ENCODE measurements around the gene PTCRA.

PTCRA gene

DNA sequence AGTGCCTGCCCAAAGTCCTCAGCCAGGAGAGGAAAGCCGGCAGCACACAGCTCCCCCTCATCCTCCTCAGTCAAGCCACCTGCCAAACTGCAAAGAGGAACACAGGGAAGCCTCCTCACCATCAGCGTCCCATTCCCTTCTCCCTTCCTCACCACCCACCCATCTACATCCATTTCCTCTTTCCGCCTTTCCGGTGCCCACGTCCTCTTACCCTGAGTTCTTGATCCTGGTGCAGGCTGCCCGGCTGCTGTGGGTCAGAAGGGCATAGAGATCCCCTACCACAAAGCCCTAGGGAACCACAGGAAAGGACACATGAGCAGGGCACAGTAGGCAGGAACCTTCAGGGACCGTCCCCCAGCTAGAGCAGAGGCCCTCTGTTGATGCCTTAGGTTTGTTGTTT lies 50.7 kb downstream of the PTCRA start:
- no peak overlapping the region for H3K14ac ChIP-seq (ENCODE audit: low read length)
- no peak overlapping the region for H3K4me3 ChIP-seq (ENCODE audit: low read depth, low read length)
- no peak overlapping the region for H3K9ac ChIP-seq (ENCODE audit: low read length)
- H4K8ac ChIP-seq (ENCODE audit: low read depth, low read length) = no peak overlapping the region
- no peak overlapping the region for H4K91ac ChIP-seq (ENCODE audit: low read depth, low read length)
- WGBS (ENCODE audit: extremely low coverage, insufficient coverage, insufficient read length) = no CpG with 5 or more reads among the region's 7 CpGs
- H3K4me2 ChIP-seq (ENCODE audit: low read length) = no peak overlapping the region
- no peak overlapping the region for H2BK120ac ChIP-seq (ENCODE audit: insufficient read depth, low read length, poor library complexity)
- no peak overlapping the region for H2BK5ac ChIP-seq (ENCODE audit: low read depth, low read length, poor library complexity)
- peaks cover 2% of the 10 kb centered on the region for H3K9me3 ChIP-seq (ENCODE audit: insufficient read depth, low read depth, low read length)
- no peak overlapping the region for H2AK5ac ChIP-seq (ENCODE audit: low read length)
- peaks cover 37 to 51% of the 10 kb centered on the region in 2 experiments for H3K36me3 ChIP-seq (ENCODE audit: control insufficient read depth in 1 of 2, insufficient read depth in 2 of 2, low read length in 2 of 2)
- H3K27ac ChIP-seq (ENCODE audit: low read depth, low read length) = no peak overlapping the region
- no peaks in the 10 kb centered on the region for H3K79me2 ChIP-seq (ENCODE audit: control insufficient read depth, insufficient read depth, low read length, poor library complexity)
- H3K4me1 ChIP-seq (ENCODE audit: control insufficient read depth in 1 of 2, insufficient read depth in 2 of 2, low read length in 2 of 2) = peaks cover 7 to 8% of the 10 kb centered on the region in 2 experiments
- H3K18ac ChIP-seq (ENCODE audit: low read length) = no peak overlapping the region
- H3K4ac ChIP-seq (ENCODE audit: low read depth, low read length) = no peak overlapping the region
- H2BK12ac ChIP-seq (ENCODE audit: low read length) = no peak overlapping the region
- no peak overlapping the region for H4K12ac ChIP-seq (ENCODE audit: low read depth, low read length)
- no peak overlapping the region for H2AFZ ChIP-seq (ENCODE audit: insufficient read depth, low read length, poor library complexity)
- no peaks in the 10 kb centered on the region for H3K79me1 ChIP-seq (ENCODE audit: low read length)
- no peaks in the 10 kb centered on the region for H3K27me3 ChIP-seq (ENCODE audit: insufficient read depth, low read length)
- no peak overlapping the region for H3K23ac ChIP-seq (ENCODE audit: low read length)
- no peak for DNase-seq

DNA sequence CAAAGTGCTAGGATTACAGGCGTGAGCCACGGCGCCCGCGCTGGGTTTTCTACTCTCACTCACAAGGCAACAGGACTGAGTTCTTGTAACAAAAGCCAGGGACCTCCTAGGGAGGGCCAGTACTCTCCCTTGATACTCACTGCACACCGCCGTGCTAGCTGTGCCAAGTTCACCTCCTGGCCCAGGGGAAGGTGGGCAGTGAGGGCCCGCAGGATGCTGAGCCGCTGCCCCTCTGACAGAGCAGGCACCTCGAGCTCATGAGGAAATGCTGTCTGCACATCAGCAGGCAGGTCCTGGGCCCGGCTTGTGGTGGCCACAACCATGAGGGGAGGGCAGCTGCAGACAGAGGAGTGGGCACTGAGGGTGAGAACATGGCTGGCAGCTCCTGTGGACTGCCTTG lies 51.4 kb downstream of the PTCRA start:
- H3K18ac ChIP-seq (ENCODE audit: low read length) = no peak overlapping the region
- no peak overlapping the region for H4K8ac ChIP-seq (ENCODE audit: low read depth, low read length)
- H2AFZ ChIP-seq (ENCODE audit: insufficient read depth, low read length, poor library complexity) = no peak overlapping the region
- no peaks in the 10 kb centered on the region for H3K79me1 ChIP-seq (ENCODE audit: low read length)
- no peaks in the 10 kb centered on the region for H3K9me3 ChIP-seq (ENCODE audit: insufficient read depth, low read depth, low read length)
- no peak overlapping the region for H3K9ac ChIP-seq (ENCODE audit: low read length)
- DNase-seq = no peak
- no CpG with 5 or more reads among the region's 11 CpGs for WGBS (ENCODE audit: extremely low coverage, insufficient coverage, insufficient read length)
- no peak overlapping the region for H4K12ac ChIP-seq (ENCODE audit: low read depth, low read length)
- H3K4ac ChIP-seq (ENCODE audit: low read depth, low read length) = no peak overlapping the region
- H3K27ac ChIP-seq (ENCODE audit: low read depth, low read length) = no peak overlapping the region
- H3K36me3 ChIP-seq (ENCODE audit: control insufficient read depth in 1 of 2, insufficient read depth in 2 of 2, low read length in 2 of 2) = peaks cover 34 to 48% of the 10 kb centered on the region in 2 experiments
- H4K91ac ChIP-seq (ENCODE audit: low read depth, low read length) = no peak overlapping the region
- H2BK12ac ChIP-seq (ENCODE audit: low read length) = no peak overlapping the region
- H3K4me3 ChIP-seq (ENCODE audit: low read depth, low read length) = no peak overlapping the region
- no peak overlapping the region for H3K14ac ChIP-seq (ENCODE audit: low read length)
- H3K4me1 ChIP-seq (ENCODE audit: control insufficient read depth in 1 of 2, insufficient read depth in 2 of 2, low read length in 2 of 2) = peaks cover 7 to 8% of the 10 kb centered on the region in 2 experiments
- no peak overlapping the region for H3K23ac ChIP-seq (ENCODE audit: low read length)
- H2BK5ac ChIP-seq (ENCODE audit: low read depth, low read length, poor library complexity) = no peak overlapping the region
- H3K4me2 ChIP-seq (ENCODE audit: low read length) = no peak overlapping the region
- no peaks in the 10 kb centered on the region for H3K79me2 ChIP-seq (ENCODE audit: control insufficient read depth, insufficient read depth, low read length, poor library complexity)
- H2AK5ac ChIP-seq (ENCODE audit: low read length) = no peak overlapping the region
- no peak overlapping the region for H2BK120ac ChIP-seq (ENCODE audit: insufficient read depth, low read length, poor library complexity)
- H3K27me3 ChIP-seq (ENCODE audit: insufficient read depth, low read length) = no peaks in the 10 kb centered on the region

GRCh38 chr6:42968126-42968701 lies 52.4 kb downstream of the PTCRA start:
- Histone ChIP-seq H3K27me3 (ENCODE audit: insufficient read depth, low read length) (no peaks in the 10 kb centered on the region), H3K14ac (ENCODE audit: low read length) (no peak overlapping the region), H2BK120ac (ENCODE audit: insufficient read depth, low read length, poor library complexity) (no peak overlapping the region), H3K4me3 (ENCODE audit: low read depth, low read length) (no peak overlapping the region), H4K8ac (ENCODE audit: low read depth, low read length) (no peak overlapping the region), H3K36me3 (ENCODE audit: control insufficient read depth in 1 of 2, insufficient read depth in 2 of 2, low read length in 2 of 2) (peaks cover 29 to 43% of the 10 kb centered on the region in 2 experiments), H4K91ac (ENCODE audit: low read depth, low read length) (no peak overlapping the region), H3K27ac (ENCODE audit: low read depth, low read length) (no peak overlapping the region), H2AK5ac (ENCODE audit: low read length) (no peak overlapping the region), H4K12ac (ENCODE audit: low read depth, low read length) (no peak overlapping the region), H2BK5ac (ENCODE audit: low read depth, low read length, poor library complexity) (no peak overlapping the region), H3K9me3 (ENCODE audit: insufficient read depth, low read depth, low read length) (no peaks in the 10 kb centered on the region), H3K4me2 (ENCODE audit: low read length) (no peak overlapping the region), H2BK12ac (ENCODE audit: low read length) (no peak overlapping the region), H3K79me1 (ENCODE audit: low read length) (no peaks in the 10 kb centered on the region), H3K4me1 (ENCODE audit: control insufficient read depth in 1 of 2, insufficient read depth in 2 of 2, low read length in 2 of 2) (peaks cover 7 to 8% of the 10 kb centered on the region in 2 experiments), H3K18ac (ENCODE audit: low read length) (no peak overlapping the region), H3K4ac (ENCODE audit: low read depth, low read length) (no peak overlapping the region), H3K9ac (ENCODE audit: low read length) (no peak overlapping the region), H3K23ac (ENCODE audit: low read length) (no peak overlapping the region), H3K79me2 (ENCODE audit: control insufficient read depth, insufficient read depth, low read length, poor library complexity) (no peaks in the 10 kb centered on the region), H2AFZ (ENCODE audit: insufficient read depth, low read length, poor library complexity) (no peak overlapping the region)
- WGBS (ENCODE audit: extremely low coverage, insufficient coverage, insufficient read length) = no CpG with 5 or more reads among the region's 12 CpGs
- DNase-seq = no peak

DNA sequence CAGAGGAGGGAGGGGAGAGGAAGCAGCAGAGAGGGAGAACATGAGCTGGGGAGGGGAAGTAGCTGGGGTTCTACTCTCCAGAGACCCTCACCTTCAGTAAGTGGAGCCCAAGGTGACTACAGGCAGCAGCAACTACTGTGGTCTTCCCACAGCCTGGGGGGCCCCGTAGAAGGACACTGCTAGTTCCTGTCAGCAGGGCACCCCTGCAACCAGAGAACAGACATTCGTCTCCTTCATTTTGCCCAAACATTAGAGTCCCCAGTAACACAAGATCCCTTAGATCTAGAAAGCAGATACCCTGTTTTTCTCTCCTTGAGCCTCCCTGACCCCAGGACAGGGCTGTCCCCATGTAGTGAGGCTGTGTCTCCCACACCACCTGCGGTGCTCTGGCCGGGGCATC lies 52.9 kb downstream of the PTCRA start:
- Histone ChIP-seq H3K23ac (ENCODE audit: low read length) (no peak overlapping the region), H4K12ac (ENCODE audit: low read depth, low read length) (no peak overlapping the region), H3K4me3 (ENCODE audit: low read depth, low read length) (no peak overlapping the region), H3K14ac (ENCODE audit: low read length) (no peak overlapping the region), H2BK12ac (ENCODE audit: low read length) (no peak overlapping the region), H2BK5ac (ENCODE audit: low read depth, low read length, poor library complexity) (no peak overlapping the region), H3K4ac (ENCODE audit: low read depth, low read length) (no peak overlapping the region), H2AFZ (ENCODE audit: insufficient read depth, low read length, poor library complexity) (no peak overlapping the region), H2BK120ac (ENCODE audit: insufficient read depth, low read length, poor library complexity) (no peak overlapping the region), H3K9ac (ENCODE audit: low read length) (no peak overlapping the region), H3K36me3 (ENCODE audit: control insufficient read depth in 1 of 2, insufficient read depth in 2 of 2, low read length in 2 of 2) (peaks cover 26 to 41% of the 10 kb centered on the region in 2 experiments), H3K4me2 (ENCODE audit: low read length) (no peak overlapping the region), H3K79me1 (ENCODE audit: low read length) (no peaks in the 10 kb centered on the region), H4K91ac (ENCODE audit: low read depth, low read length) (no peak overlapping the region), H3K79me2 (ENCODE audit: control insufficient read depth, insufficient read depth, low read length, poor library complexity) (no peaks in the 10 kb centered on the region), H3K18ac (ENCODE audit: low read length) (no peak overlapping the region), H3K9me3 (ENCODE audit: insufficient read depth, low read depth, low read length) (no peaks in the 10 kb centered on the region), H3K27me3 (ENCODE audit: insufficient read depth, low read length) (no peaks in the 10 kb centered on the region), H3K4me1 (ENCODE audit: control insufficient read depth in 1 of 2, insufficient read depth in 2 of 2, low read length in 2 of 2) (peaks cover 7 to 8% of the 10 kb centered on the region in 2 experiments), H4K8ac (ENCODE audit: low read depth, low read length) (no peak overlapping the region), H3K27ac (ENCODE audit: low read depth, low read length) (no peak overlapping the region), H2AK5ac (ENCODE audit: low read length) (no peak overlapping the region)
- no peak for DNase-seq
- no CpG with 5 or more reads among the region's 4 CpGs for WGBS (ENCODE audit: extremely low coverage, insufficient coverage, insufficient read length)
